Left ventricle myocardium superior (tissue), 1 donor: ENCODE data around the gene TANGO2. TPM values are rescaled to one million over a fixed set of nuclear protein-coding genes. Genes with fewer than 3 reads are reported as not detected.

Experiments
- ATAC-seq: fragments of 200-7000 bp; cut with Tn5 transposase; one replicate; pipeline ENCODE4 v1.9.1; 2020; ENCODE audit warnings: mild to moderate bottlenecking, moderate library complexity
- DNase-seq: peaks from one replicate; pipeline ENCODE4 v3.0.0-alpha.2; 2020
- intact Hi-C: fragments of 100-400 bp; cut with micrococcal nuclease; formaldehyde crosslinking; loops from one replicate; pipeline ENCODE4 v1.11.0; 2022
- total RNA-seq: library from RNA; stranded (reverse); fragmentation: NEBNext Ultra II Directional; extraction: Animal tissue kit (Norgen Biotek cat#: 25700); gene quantifications from one replicate; pipeline ENCODE4 v1.2.1, GENCODE V29; 2021
- donor health status: DM: no; HTN: yes; CAD: no; lungs with severe emphysema.

TANGO2 gene
- total RNA-seq, 1 donor from 2014 or later, result 71.5 TPM

GRCh38 chr22:20054485-20054884 lies 33.6 kb downstream of the TANGO2 start:
- peak; percentile 6 for ATAC-seq
- DNase-seq, result no peak
- intact Hi-C loops, result no loop called here

GRCh38 chr22:20055144-20055543 lies 34.2 kb downstream of the TANGO2 start:
- ATAC-seq, result no peak
- intact Hi-C loops, result no loop called here

GRCh38 chr22:20055654-20056053 lies 34.7 kb downstream of the TANGO2 start:
- no peak for DNase-seq
- intact Hi-C loops, result no loop called here
- no peak for ATAC-seq

More at GRCh38 chr22:20055144-20055543, 34.2 kb downstream of the TANGO2 start:
- DNase-seq, result no peak

GRCh38 chr22:20056161-20056560 lies 35.3 kb downstream of the TANGO2 start:
- intact Hi-C loops, result no loop called here
- DNase-seq (no peak), ATAC-seq (no peak)

GRCh38 chr22:20056696-20057386 lies 35.9 kb downstream of the TANGO2 start:
- no peak for DNase-seq
- intact Hi-C loops, result no loop called here

GRCh38 chr22:20057596-20058268 lies 36.8 kb downstream of the TANGO2 start:
- intact Hi-C loops, result no loop called here
- ATAC-seq (no peak), DNase-seq (no peak)

More at GRCh38 chr22:20056696-20057386, 35.9 kb downstream of the TANGO2 start:
- ATAC-seq, result no peak

GRCh38 chr22:20058989-20059770 lies 38.3 kb downstream of the TANGO2 start:
- no peak for DNase-seq
- intact Hi-C loops, result no loop called here
- ATAC-seq, result no peak

GRCh38 chr22:20060700-20061480 lies 40.0 kb downstream of the TANGO2 start:
- intact Hi-C loops, result no loop called here
- ATAC-seq (no peak), DNase-seq (no peak)

- intact Hi-C loops, result no loop called here
- no peak for DNase-seq
These were observed 40.6 kb downstream of the TANGO2 start for GRCh38 chr22:20061481-20061861.

GRCh38 chr22:20062043-20062765 lies 41.3 kb downstream of the TANGO2 start:
- DNase-seq (no peak), ATAC-seq (no peak)
- intact Hi-C loops, result no loop called here

More at GRCh38 chr22:20061481-20061861, 40.6 kb downstream of the TANGO2 start:
- peak; percentile 11 for ATAC-seq

GRCh38 chr22:20062766-20063083 lies 41.8 kb downstream of the TANGO2 start:
- intact Hi-C loops, result no loop called here
- no peak for DNase-seq
- ATAC-seq, result no peak

- DNase-seq (no peak), ATAC-seq (peak; percentile 2)
- intact Hi-C loops, result no loop called here
These were observed 42.6 kb downstream of the TANGO2 start for GRCh38 chr22:20063271-20064139.

GRCh38 chr22:20064140-20064480 lies 43.2 kb downstream of the TANGO2 start:
- intact Hi-C loops, result no loop called here
- ATAC-seq, result no peak
- DNase-seq, result no peak

GRCh38 chr22:20064545-20065262 lies 43.8 kb downstream of the TANGO2 start:
- intact Hi-C loops, result no loop called here
- DNase-seq (no peak), ATAC-seq (no peak)

GRCh38 chr22:20065896-20066616 lies 45.1 kb downstream of the TANGO2 start:
- intact Hi-C loops, result no loop called here
- ATAC-seq, result no peak
- DNase-seq, result no peak

GRCh38 chr22:20066617-20067383 lies 45.9 kb downstream of the TANGO2 start:
- ATAC-seq, result no peak

More at GRCh38 chr22:20066617-20067383, 45.9 kb downstream of the TANGO2 start:
- intact Hi-C loops, result no loop called here
- no peak for DNase-seq
